Testis (tissue), 3 donors: Measurements from ENCODE around the gene ZWILCH. TPM values are rescaled to one million over a fixed set of nuclear protein-coding genes. Genes with fewer than 3 reads are reported as not detected.

ENCODE experiments used
- DNase-seq: peaks from one replicate; pipeline ENCODE4 v3.0.0-alpha.2; 2019
- H3K27ac ChIP-seq, 2 donors: fragments of 200-600 bp; sonication (generic); one replicate each; pipeline ENCODE4 v1.5.1; 2019
- H3K27me3 ChIP-seq: fragments of 200-600 bp; sonication (generic); one replicate; pipeline ENCODE4 v1.5.1; 2019
- H3K36me3 ChIP-seq: fragments of 200-600 bp; sonication (generic); one replicate; pipeline ENCODE4 v1.5.1; 2017; ENCODE audit warnings: low read depth; ENCODE audit errors: missing control alignments
- H3K4me1 ChIP-seq: fragments of 200-600 bp; sonication (generic); one replicate; pipeline ENCODE4 v1.5.1; 2019
- H3K4me3 ChIP-seq, 2 donors: fragments of 200-600 bp; sonication (generic); one replicate each; pipeline ENCODE4 v1.5.1; 2017 to 2019
- H3K9me3 ChIP-seq: fragments of 200-600 bp; sonication (generic); one replicate; pipeline ENCODE4 v1.5.1; 2017
- POLR2A ChIP-seq: fragments of 450-650 bp; IDR thresholded peaks from one replicate; pipeline ENCODE4 v1.6.1; 2017; ENCODE audit warnings: antibody characterized with exemption, mild to moderate bottlenecking, moderate library complexity
- WGBS, 2 donors: methylation state at CpG; one replicate each; pipeline ENCODE4 v1.1.5; 2018; 5-methylcytosine and 5-hydroxymethylcytosine counted together
- intact Hi-C: fragments of 100-400 bp; cut with DNase I; formaldehyde crosslinking; loops from one replicate; pipeline ENCODE4 v1.15.1; 2023; ENCODE audit warnings: low total_unique reads
- polyA plus RNA-seq: library from polyadenylated mRNA; stranded (reverse); fragments of 350-450 nt; fragmentation: Illumina TruSeq; extraction: RNeasy Lipid Tissue Mini Kit (QIAGEN cat#74804); gene quantifications from one replicate; pipeline ENCODE4 v1.2.3, GENCODE V29; 2014; ENCODE audit warnings: low read depth, low replicate concordance; ENCODE audit not compliant: insufficient read depth
- total RNA-seq, 2 donors: library from RNA; depleted of rRNA; stranded (reverse); fragments of >200 nt; gene quantifications; one replicate each; pipeline ENCODE4 v1.2.3, GENCODE V29; 2016
- TF ChIP-seq, protein P1 (sequence below), 3 experiments: fragments of 450-650 bp in 2 of 3; fragments of 200-600 bp in 1 of 3; sonication (generic) in 1 of 3; IDR thresholded peaks; one replicate each; pipeline ENCODE4 v1.5.1; 2016 to 2019; ENCODE audit warnings: antibody characterized with exemption in 3 of 3, mild to moderate bottlenecking in 2 of 3, moderate library complexity in 1 of 3

Gene ZWILCH
- total and polyA plus RNA-seq, 3 donors from 2014 or later: 35.1 to 77.5 (median 41.7) TPM

GRCh38 chr15:66563126-66563525 lies 58.0 kb downstream of the ZWILCH start:
- intact Hi-C loops: no loop called here
- H3K27me3 ChIP-seq: no peaks in the 10 kb centered on the region
- DNase-seq: no peak
- H3K4me3 ChIP-seq: no peak overlapping the region
- H3K27ac ChIP-seq: no peak overlapping the region
- TF ChIP-seq, protein P1, sequence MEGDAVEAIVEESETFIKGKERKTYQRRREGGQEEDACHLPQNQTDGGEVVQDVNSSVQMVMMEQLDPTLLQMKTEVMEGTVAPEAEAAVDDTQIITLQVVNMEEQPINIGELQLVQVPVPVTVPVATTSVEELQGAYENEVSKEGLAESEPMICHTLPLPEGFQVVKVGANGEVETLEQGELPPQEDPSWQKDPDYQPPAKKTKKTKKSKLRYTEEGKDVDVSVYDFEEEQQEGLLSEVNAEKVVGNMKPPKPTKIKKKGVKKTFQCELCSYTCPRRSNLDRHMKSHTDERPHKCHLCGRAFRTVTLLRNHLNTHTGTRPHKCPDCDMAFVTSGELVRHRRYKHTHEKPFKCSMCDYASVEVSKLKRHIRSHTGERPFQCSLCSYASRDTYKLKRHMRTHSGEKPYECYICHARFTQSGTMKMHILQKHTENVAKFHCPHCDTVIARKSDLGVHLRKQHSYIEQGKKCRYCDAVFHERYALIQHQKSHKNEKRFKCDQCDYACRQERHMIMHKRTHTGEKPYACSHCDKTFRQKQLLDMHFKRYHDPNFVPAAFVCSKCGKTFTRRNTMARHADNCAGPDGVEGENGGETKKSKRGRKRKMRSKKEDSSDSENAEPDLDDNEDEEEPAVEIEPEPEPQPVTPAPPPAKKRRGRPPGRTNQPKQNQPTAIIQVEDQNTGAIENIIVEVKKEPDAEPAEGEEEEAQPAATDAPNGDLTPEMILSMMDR (IDR thresholded peaks at IDR 0.05): no peak
- TF ChIP-seq POLR2A: no peak
- H3K36me3 ChIP-seq: no peaks in the 10 kb centered on the region
- no peaks in the 10 kb centered on the region for H3K9me3 ChIP-seq
- WGBS, 2 donors: 89 to 91% methylated on average over 4 of the region's 4 CpGs
- no peaks in the 10 kb centered on the region for H3K4me1 ChIP-seq

- no peak for TF ChIP-seq POLR2A
- TF ChIP-seq, protein P1 (IDR thresholded peaks at IDR 0.05): no peak
- 84 to 94% methylated on average over 10 to 13 of the region's 13 CpGs for WGBS, 2 donors
- no peak for DNase-seq
- intact Hi-C loops: no loop called here
- Histone ChIP-seq H3K27ac (no peak overlapping the region), H3K4me1 (no peaks in the 10 kb centered on the region), H3K36me3 (no peaks in the 10 kb centered on the region), H3K9me3 (no peaks in the 10 kb centered on the region), H3K27me3 (no peaks in the 10 kb centered on the region), H3K4me3 (no peak overlapping the region)
Observed at GRCh38 chr15:66563566-66564110, 58.5 kb downstream of the ZWILCH start.

- DNase-seq: no peak
- H3K4me3 ChIP-seq: no peak overlapping the region
- H3K4me1 ChIP-seq: no peaks in the 10 kb centered on the region
- no peak overlapping the region for H3K27ac ChIP-seq
- H3K36me3 ChIP-seq: no peaks in the 10 kb centered on the region
- no peaks in the 10 kb centered on the region for H3K9me3 ChIP-seq
- 90 to 93% methylated on average over 15 to 18 of the region's 18 CpGs for WGBS, 2 donors
- intact Hi-C loops: no loop called here
- H3K27me3 ChIP-seq: no peaks in the 10 kb centered on the region
- TF ChIP-seq, protein P1 (IDR thresholded peaks at IDR 0.05): no peak
- TF ChIP-seq POLR2A: no peak
Observed at GRCh38 chr15:66564136-66565041, 59.3 kb downstream of the ZWILCH start.

GRCh38 chr15:66565141-66565641 lies 60.1 kb downstream of the ZWILCH start:
- H3K4me3 ChIP-seq: no peak overlapping the region
- intact Hi-C loops: no loop called here
- H3K27me3 ChIP-seq: no peaks in the 10 kb centered on the region
- no peak for DNase-seq
- no peaks in the 10 kb centered on the region for H3K9me3 ChIP-seq
- WGBS, 2 donors: 84 to 86% methylated on average over 7 to 9 of the region's 9 CpGs
- no peaks in the 10 kb centered on the region for H3K36me3 ChIP-seq
- H3K4me1 ChIP-seq: no peaks in the 10 kb centered on the region
- no peak overlapping the region for H3K27ac ChIP-seq
- TF ChIP-seq POLR2A: no peak
- TF ChIP-seq, protein P1 (IDR thresholded peaks at IDR 0.05): no peak
